ENCODE results near the gene POLDIP2.

Gene POLDIP2

GRCh38 chr17:28315846-28316705 is 41.3 kb downstream of the POLDIP2 start:
- TF ChIP-seq POLR2AphosphoS5 (IDR thresholded peaks at IDR 0.05; ENCODE audit: low read depth, low read length) (no peak), SIN3A (IDR thresholded peaks at IDR 0.05; ENCODE audit: borderline replicate concordance, insufficient read depth, low read length) (no peak), TAF1 (IDR thresholded peaks at IDR 0.05; ENCODE audit: borderline replicate concordance, insufficient read depth, low read length) (no peak), REST (IDR thresholded peaks at IDR 0.05; ENCODE audit: insufficient read depth in 1 of 2, low read depth in 2 of 2, low read length in 2 of 2) (no peak), FOXP2 (optimal IDR thresholded peaks at IDR 0.05; ENCODE audit: borderline replicate concordance, extremely low read depth, extremely low read length, insufficient read depth) (no peak)

- TF ChIP-seq TAF1 (IDR thresholded peaks at IDR 0.05; ENCODE audit: borderline replicate concordance, insufficient read depth, low read length), result no peak
- no peak for TF ChIP-seq REST (IDR thresholded peaks at IDR 0.05; ENCODE audit: insufficient read depth in 1 of 2, low read depth in 2 of 2, low read length in 2 of 2)
- TF ChIP-seq POLR2AphosphoS5 (IDR thresholded peaks at IDR 0.05; ENCODE audit: low read depth, low read length), result no peak
- TF ChIP-seq SIN3A (IDR thresholded peaks at IDR 0.05; ENCODE audit: borderline replicate concordance, insufficient read depth, low read length), result no peak
- no peak for TF ChIP-seq FOXP2 (optimal IDR thresholded peaks at IDR 0.05; ENCODE audit: borderline replicate concordance, extremely low read depth, extremely low read length, insufficient read depth)
These were observed 43.5 kb downstream of the POLDIP2 start for GRCh38 chr17:28313841-28314240.

- no peak for TF ChIP-seq REST (IDR thresholded peaks at IDR 0.05; ENCODE audit: insufficient read depth in 1 of 2, low read depth in 2 of 2, low read length in 2 of 2)
- no peak for TF ChIP-seq POLR2AphosphoS5 (IDR thresholded peaks at IDR 0.05; ENCODE audit: low read depth, low read length)
- no peak for TF ChIP-seq TAF1 (IDR thresholded peaks at IDR 0.05; ENCODE audit: borderline replicate concordance, insufficient read depth, low read length)
- TF ChIP-seq FOXP2 (optimal IDR thresholded peaks at IDR 0.05; ENCODE audit: borderline replicate concordance, extremely low read depth, extremely low read length, insufficient read depth), result no peak
- TF ChIP-seq SIN3A (IDR thresholded peaks at IDR 0.05; ENCODE audit: borderline replicate concordance, insufficient read depth, low read length), result no peak
These were observed 50.3 kb downstream of the POLDIP2 start for GRCh38 chr17:28306954-28307401.

GRCh38 chr17:28298449-28298848 is 58.9 kb downstream of the POLDIP2 start:
- TF ChIP-seq REST (IDR thresholded peaks at IDR 0.05; ENCODE audit: insufficient read depth in 1 of 2, low read depth in 2 of 2, low read length in 2 of 2) (no peak), POLR2AphosphoS5 (IDR thresholded peaks at IDR 0.05; ENCODE audit: low read depth, low read length) (no peak), SIN3A (IDR thresholded peaks at IDR 0.05; ENCODE audit: borderline replicate concordance, insufficient read depth, low read length) (no peak), TAF1 (IDR thresholded peaks at IDR 0.05; ENCODE audit: borderline replicate concordance, insufficient read depth, low read length) (no peak), FOXP2 (optimal IDR thresholded peaks at IDR 0.05; ENCODE audit: borderline replicate concordance, extremely low read depth, extremely low read length, insufficient read depth) (no peak)
